ENCODE results near the gene CALHM3. TPM values are rescaled to one million over a fixed set of nuclear protein-coding genes. Genes with fewer than 3 reads are reported as not detected.

CALHM3 gene
- total RNA-seq, 1 experiment from 2014 or later: 13.1 TPM

DNA sequence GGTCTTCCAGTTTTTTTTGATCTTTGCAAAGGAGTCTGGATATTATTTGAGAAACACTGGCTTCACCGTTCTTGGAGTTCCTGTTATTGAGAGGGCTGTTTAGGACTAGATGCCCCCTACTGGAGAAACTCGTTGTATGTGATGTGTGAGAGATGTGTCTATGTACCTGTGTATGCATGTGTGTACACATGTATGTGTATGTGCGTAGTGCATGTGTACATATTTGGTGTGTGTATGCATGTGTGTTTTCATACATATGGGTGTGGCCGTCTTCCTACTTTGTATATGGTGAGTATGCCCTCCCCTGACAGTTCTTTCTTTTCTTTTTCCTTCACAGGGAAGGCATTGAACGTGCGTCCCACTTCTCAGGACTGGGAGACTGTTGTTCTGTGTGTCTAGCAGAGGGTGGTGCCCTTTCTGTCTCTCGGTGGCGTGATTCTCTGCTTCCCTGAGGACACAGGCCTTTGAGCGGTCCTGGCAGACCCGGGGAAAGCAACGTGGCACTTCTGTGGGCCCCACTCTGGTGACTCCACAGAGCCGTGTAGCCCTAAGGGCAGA is 3.0 kb upstream of the CALHM3 start:
- Histone ChIP-seq H4K20me1 (ENCODE audit: insufficient read depth) (no peaks in the 10 kb centered on the region), H3K27me3 (ENCODE audit: insufficient read depth, low read depth) (no peaks in the 10 kb centered on the region), H3K4me2 (no peak overlapping the region), H3K27ac (no peak overlapping the region), H3K9me2 (ENCODE audit: insufficient read depth) (no peaks in the 10 kb centered on the region), H3K9me3 (ENCODE audit: insufficient read depth, low read depth) (no peaks in the 10 kb centered on the region), H2AFZ (no peak overlapping the region), H3K4me3 (no peak overlapping the region), H3K79me2 (ENCODE audit: low read depth) (peaks cover 4% of the 10 kb centered on the region; the same call in 1 of the 2 replicates), H3F3A (ENCODE audit: insufficient read depth, low read depth) (peaks cover 9% of the 10 kb centered on the region; the same call in 1 of the 2 replicates), H3K36me3 (ENCODE audit: low read depth) (no peaks in the 10 kb centered on the region), H3K4me1 (replicated peaks; ENCODE audit: insufficient read depth) (peaks cover 39% of the 10 kb centered on the region)
- no peak for TF ChIP-seq EZH2 (IDR thresholded peaks at IDR 0.05; ENCODE audit: low read depth)
- TF ChIP-seq CTCF (conservative IDR thresholded peaks at IDR 0.05): peak; percentile 70
- ChIA-PET CTCF (no interaction called here), POLR2A (ENCODE audit: unreplicated experiment) (no interaction called here)
- no TSS peak for BruUV-seq (replicated peaks)
- peak in 1 of 2 experiments; percentile 20 for DNase-seq
- intact Hi-C loops (cut with micrococcal nuclease; ENCODE audit: unreplicated experiment): loop anchor here (5.0 to 10.0 kb wide), 2 partner anchors 203 to 565 kb away; partner anchors contain the start of gene CNNM2

- Histone ChIP-seq H3K4me2 (peak overlapping the region; percentile 34), H3K4me1 (replicated peaks; ENCODE audit: insufficient read depth) (peaks cover 46% of the 10 kb centered on the region), H3K27me3 (ENCODE audit: insufficient read depth, low read depth) (no peaks in the 10 kb centered on the region), H3K36me3 (ENCODE audit: low read depth) (no peaks in the 10 kb centered on the region), H3K9me3 (ENCODE audit: insufficient read depth, low read depth) (no peaks in the 10 kb centered on the region), H3K27ac (no peak overlapping the region), H4K20me1 (ENCODE audit: insufficient read depth) (no peaks in the 10 kb centered on the region), H3K79me2 (ENCODE audit: low read depth) (peaks cover 4% of the 10 kb centered on the region; the same call in 1 of the 2 replicates), H3K9me2 (ENCODE audit: insufficient read depth) (no peaks in the 10 kb centered on the region), H3K4me3 (no peak overlapping the region), H3F3A (ENCODE audit: insufficient read depth, low read depth) (peaks cover 9% of the 10 kb centered on the region; the same call in 1 of the 2 replicates), H2AFZ (no peak overlapping the region)
- ChIA-PET POLR2A (ENCODE audit: unreplicated experiment) (interaction anchor here (0.6 kb wide), 2 partner anchors 9 to 28 kb away, joined by 3 to 6 read pairs; partner anchors contain the start of gene CALHM2), CTCF (no interaction called here)
- intact Hi-C loops (cut with micrococcal nuclease; ENCODE audit: unreplicated experiment): loop anchor here (5.0 to 10.0 kb wide), 2 partner anchors 204 to 563 kb away; partner anchors contain the start of gene CNNM2
- peak in 1 of 2 experiments; percentile 34 for DNase-seq
- BruUV-seq (replicated peaks): no TSS peak
- TF ChIP-seq CTCF (conservative IDR thresholded peaks at IDR 0.05) (no peak), EZH2 (IDR thresholded peaks at IDR 0.05; ENCODE audit: low read depth) (no peak)
Observed at GRCh38 chr10:103480521-103480920, 1.5 kb upstream of the CALHM3 start.

- peaks cover 4% of the 10 kb centered on the region; the same call in 1 of the 2 replicates for H3K79me2 ChIP-seq (ENCODE audit: low read depth)
- ChIA-PET CTCF (no interaction called here), POLR2A (ENCODE audit: unreplicated experiment) (no interaction called here)
- peak overlapping the region; percentile 45; the same call in 1 of the 2 replicates for H3K4me2 ChIP-seq
- no peaks in the 10 kb centered on the region for H3K9me3 ChIP-seq (ENCODE audit: insufficient read depth, low read depth)
- no peaks in the 10 kb centered on the region for H3K36me3 ChIP-seq (ENCODE audit: low read depth)
- no peaks in the 10 kb centered on the region for H4K20me1 ChIP-seq (ENCODE audit: insufficient read depth)
- TF ChIP-seq EZH2 (IDR thresholded peaks at IDR 0.05; ENCODE audit: low read depth): no peak
- H3F3A ChIP-seq (ENCODE audit: insufficient read depth, low read depth): peaks cover 9% of the 10 kb centered on the region; the same call in 1 of the 2 replicates
- peaks cover 46% of the 10 kb centered on the region for H3K4me1 ChIP-seq (replicated peaks; ENCODE audit: insufficient read depth)
- H3K27me3 ChIP-seq (ENCODE audit: insufficient read depth, low read depth): no peaks in the 10 kb centered on the region
- H2AFZ ChIP-seq: no peak overlapping the region
- no TSS peak for BruUV-seq (replicated peaks)
- H3K9me2 ChIP-seq (ENCODE audit: insufficient read depth): no peaks in the 10 kb centered on the region
- H3K27ac ChIP-seq: peak overlapping the region; percentile 46
- DNase-seq: no peak
- intact Hi-C loops (cut with micrococcal nuclease; ENCODE audit: unreplicated experiment): loop anchor here (2.0 to 5.0 kb wide), 2 partner anchors 28 to 36 kb away; no protein-coding TSS in a partner anchor
- no peak overlapping the region for H3K4me3 ChIP-seq
Observed at GRCh38 chr10:103478671-103479070, 369 bp downstream of the CALHM3 start.

Measured in PC-9 (cell line).